ENCODE data around the gene PRPF39. TPM values are rescaled to one million over a fixed set of nuclear protein-coding genes. Genes with fewer than 3 reads are reported as not detected.

Gene PRPF39
- total RNA-seq, 4 donors from 2014 or later: 32.0 to 42.6 (median 34.0) TPM

- DNase-seq (ENCODE audit: low spot score in 2 of 2): no peak
- intact Hi-C loops (cut with DNase I; ENCODE audit: low total_unique reads): no loop called here
- TF ChIP-seq POLR2A (IDR thresholded peaks at IDR 0.05) (no peak), CTCF (IDR thresholded peaks at IDR 0.05) (no peak)
- no peak overlapping the region for H3K4me3 ChIP-seq (ENCODE audit: low read depth, poor library complexity, severe bottlenecking)
These were observed 19.9 kb downstream of the PRPF39 start for GRCh38 chr14:45103806-45104205.

GRCh38 chr14:45104561-45104960, 20.6 kb downstream of the PRPF39 start:
- H3K4me3 ChIP-seq (ENCODE audit: low read depth, poor library complexity, severe bottlenecking): no peak overlapping the region
- WGBS, 2 donors: 98 to 100% methylated on average over 1 of the region's 1 CpG
- no peak for DNase-seq (ENCODE audit: low spot score in 2 of 2)
- intact Hi-C loops (cut with DNase I; ENCODE audit: low total_unique reads): no loop called here
- TF ChIP-seq POLR2A (IDR thresholded peaks at IDR 0.05) (no peak), CTCF (IDR thresholded peaks at IDR 0.05) (no peak)

- TF ChIP-seq CTCF (IDR thresholded peaks at IDR 0.05): no peak
- no peak overlapping the region for H3K4me3 ChIP-seq (ENCODE audit: low read depth, poor library complexity, severe bottlenecking)
- WGBS, 2 donors: 84 to 85% methylated on average over 6 of the region's 6 CpGs
- DNase-seq (ENCODE audit: low spot score in 2 of 2): no peak
- intact Hi-C loops (cut with DNase I; ENCODE audit: low total_unique reads): no loop called here
These were observed 29.2 kb downstream of the PRPF39 start for GRCh38 chr14:45112896-45113781.

- WGBS, 2 donors: 66 to 80% methylated on average over 3 of the region's 3 CpGs
- intact Hi-C loops (cut with DNase I; ENCODE audit: low total_unique reads): no loop called here
- no peak for TF ChIP-seq POLR2A (IDR thresholded peaks at IDR 0.05)
- TF ChIP-seq CTCF (IDR thresholded peaks at IDR 0.05): no peak
These were observed 30.4 kb downstream of the PRPF39 start for GRCh38 chr14:45114327-45114726.

GRCh38 chr14:45118594-45118993, 34.7 kb downstream of the PRPF39 start:
- no peak for DNase-seq (ENCODE audit: low spot score in 2 of 2)
- WGBS, 2 donors: 85 to 90% methylated on average over 6 of the region's 6 CpGs
- no peak for TF ChIP-seq CTCF (IDR thresholded peaks at IDR 0.05)
- TF ChIP-seq POLR2A (IDR thresholded peaks at IDR 0.05): no peak
- intact Hi-C loops (cut with DNase I; ENCODE audit: low total_unique reads): no loop called here
- no peak overlapping the region for H3K4me3 ChIP-seq (ENCODE audit: low read depth, poor library complexity, severe bottlenecking)

More at GRCh38 chr14:45114327-45114726, 30.4 kb downstream of the PRPF39 start:
- no peak overlapping the region for H3K4me3 ChIP-seq (ENCODE audit: low read depth, poor library complexity, severe bottlenecking)
- no peak for DNase-seq (ENCODE audit: low spot score in 2 of 2)
